K562 (cell line): ENCODE data around the gene METAP1D. TPM values are rescaled to one million over a fixed set of nuclear protein-coding genes. Genes with fewer than 3 reads are reported as not detected.

Experiments
- BRF2 ChIP-seq: IDR thresholded peaks from 3 replicates; pipeline ENCODE4 v1.6.1; 2011; ENCODE audit warnings: borderline replicate concordance, mild to moderate bottlenecking; ENCODE audit not compliant: insufficient read length, insufficient read depth
- CREB3L1 ChIP-seq: fragments of 450-650 bp; IDR thresholded peaks from 2 replicates; pipeline ENCODE4 v1.6.1; 2014; ENCODE audit warnings: low read depth, mild to moderate bottlenecking, moderate library complexity, borderline replicate concordance
- ETV6 ChIP-seq, 3 experiments: fragments of 150-350 bp in 1 of 3; sonication (generic) in 1 of 3; formaldehyde crosslinking in 1 of 3; IDR thresholded peaks; 2 replicates each; pipeline versions ENCODE4 v1.6.1 to v1.8.0; 2014 to 2022; ENCODE audit warnings: borderline replicate concordance in 2 of 3, low read depth in 2 of 3, antibody characterized with exemption in 1 of 3, low read length in 1 of 3, mild to moderate bottlenecking in 1 of 3, missing genetic modification reagents in 1 of 3
- KLF13 ChIP-seq: fragments of 450-650 bp; IDR thresholded peaks from 2 replicates; pipeline ENCODE4 v1.6.1; 2016; ENCODE audit warnings: missing genetic modification characterization, low read depth, mild to moderate bottlenecking, missing compliant biosample characterization, moderate library complexity, borderline replicate concordance
- MGA ChIP-seq: fragments of 450-650 bp; IDR thresholded peaks from 2 replicates; pipeline ENCODE4 v1.6.1; 2016; ENCODE audit warnings: mild to moderate bottlenecking, moderate library complexity
- RNF2 ChIP-seq: sonication (generic); IDR thresholded peaks from 2 replicates; pipeline ENCODE4 v1.6.1; 2016
- TRIM25 ChIP-seq: fragments of 450-650 bp; IDR thresholded peaks from 2 replicates; pipeline ENCODE4 v1.7.0; 2016; ENCODE audit warnings: borderline replicate concordance
- ZBED1 ChIP-seq: IDR thresholded peaks from 2 replicates; pipeline ENCODE4 v1.6.1; 2014
- polyA plus RNA-seq, 8 experiments: library from polyadenylated mRNA; depleted of rRNA in 4 of 8; stranded (reverse) in 5 of 8; unstranded in 3 of 8; fragments of >200 nt; fragmentation: Nextera tagmentation in 2 of 8; fragmentation: Illumina TruSeq in 1 of 8; extraction: Ambion mirVana in 2 of 8; extraction: Trizol in 1 of 8; gene quantifications; 2 replicates each; pipeline versions ENCODE4 v1.2.1 to v1.2.3, GENCODE V29; 2011 to 2014; ENCODE audit warnings: inconsistent platforms in 1 of 8, missing spikeins in 1 of 8
- total RNA-seq, 7 experiments: library from RNA; depleted of rRNA in 6 of 7; stranded (reverse); fragments of >200 nt in 6 of 7; fragmentation: Illumina TruSeq in 2 of 7; extraction: Trizol in 2 of 7; gene quantifications; 2 replicates each; pipeline versions ENCODE4 v1.2.1 to v1.2.3, GENCODE V29; 2011 to 2021; ENCODE audit warnings: low replicate concordance in 1 of 7

The METAP1D gene
- total and polyA plus RNA-seq, 9 of the 15 experiments (the other 6 are each of a cell fraction or from before 2014, with no cell fraction given): 8.0 to 23.4 (median 15.7) TPM

GRCh38 chr2:171999604-172000469, at the start of gene METAP1D (continued):
- peak; percentile 93 for TF ChIP-seq MGA
- TF ChIP-seq KLF13 (tag): peak; percentile 69; the same call in 1 of the 2 replicates
- TF ChIP-seq RNF2: peak; percentile 89
- TF ChIP-seq CREB3L1: peak; percentile 95
- TF ChIP-seq TRIM25: peak; percentile 80; the same call in 1 of the 2 replicates
- TF ChIP-seq BRF2: no peak
- TF ChIP-seq ZBED1: no peak
- TF ChIP-seq ETV6 (IDR thresholded peaks at IDR 0.05; ENCODE audit: borderline replicate concordance in 1 of 2, low read depth in 2 of 2, low read length in 1 of 2): no peak
- TF ChIP-seq ETV6 (CRISPR knock-in tag; IDR thresholded peaks at IDR 0.05; ENCODE audit: borderline replicate concordance): peak; percentile 85; the same call in 1 of the 2 replicates
